Stimulated activated CD4-positive, alpha-beta T cell treated with anti-CD3 and anti-CD28 coated beads, Interleukin-1b, Interleukin-23, amount 100 ng/mL, for 48 hours (primary cell): Measurements from ENCODE around the gene RPUSD1.

Experiments used
- DNase-seq: peaks from one replicate; pipeline ENCODE4 v3.0.0-alpha.2; 2020

The RPUSD1 gene

DNA sequence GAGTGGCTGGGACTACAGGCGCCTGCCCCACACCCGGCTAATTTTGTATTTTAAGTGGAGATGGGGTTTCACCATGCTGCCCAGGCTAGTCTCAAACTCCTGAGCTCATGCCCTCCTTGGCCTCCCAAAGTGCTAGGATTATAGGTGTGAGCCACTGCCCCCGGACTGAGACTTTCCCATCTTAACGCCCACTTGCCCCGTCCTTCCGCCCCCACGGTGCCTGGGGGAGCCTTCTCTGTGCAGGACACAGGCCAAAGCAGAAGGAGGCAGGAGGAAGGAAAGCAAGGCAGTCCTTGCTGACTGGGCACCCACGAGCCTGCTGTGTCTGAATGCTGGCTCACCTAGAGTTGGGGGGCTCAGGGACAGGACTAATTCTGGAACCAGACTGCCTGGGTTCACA, 30.0 kb upstream of the RPUSD1 start:
- DNase-seq, result no peak

- DNase-seq, result no peak
Measured at GRCh38 chr16:817001-817906, 29.1 kb upstream of the RPUSD1 start.

GRCh38 chr16:815861-816260, 27.7 kb upstream of the RPUSD1 start:
- no peak for DNase-seq

DNA sequence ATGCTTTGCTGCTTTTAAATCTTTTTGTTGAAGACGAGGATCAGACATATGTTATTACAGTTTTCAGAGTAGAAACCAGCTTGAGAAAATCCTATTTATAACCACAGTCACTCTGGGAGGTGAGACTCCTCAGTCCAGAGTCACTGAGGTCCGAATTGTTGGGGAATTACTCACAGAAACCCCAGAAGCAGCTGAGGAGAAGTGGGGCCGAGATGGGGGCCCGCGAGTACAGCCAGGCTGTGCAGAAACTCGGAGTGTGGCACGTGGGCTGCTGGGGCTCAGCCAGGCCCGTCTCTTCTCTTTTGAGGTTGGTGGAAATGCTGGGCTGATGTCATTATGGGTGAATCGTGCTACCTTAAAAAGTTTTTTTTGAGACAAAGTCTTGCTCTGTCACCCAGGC, 26.8 kb upstream of the RPUSD1 start:
- no peak for DNase-seq

GRCh38 chr16:813916-814412, 25.8 kb upstream of the RPUSD1 start:
- no peak for DNase-seq

- DNase-seq, result peak; percentile 39
Measured at GRCh38 chr16:813204-813915, 25.2 kb upstream of the RPUSD1 start.

GRCh38 chr16:808085-808386, 19.9 kb upstream of the RPUSD1 start:
- no peak for DNase-seq

DNA sequence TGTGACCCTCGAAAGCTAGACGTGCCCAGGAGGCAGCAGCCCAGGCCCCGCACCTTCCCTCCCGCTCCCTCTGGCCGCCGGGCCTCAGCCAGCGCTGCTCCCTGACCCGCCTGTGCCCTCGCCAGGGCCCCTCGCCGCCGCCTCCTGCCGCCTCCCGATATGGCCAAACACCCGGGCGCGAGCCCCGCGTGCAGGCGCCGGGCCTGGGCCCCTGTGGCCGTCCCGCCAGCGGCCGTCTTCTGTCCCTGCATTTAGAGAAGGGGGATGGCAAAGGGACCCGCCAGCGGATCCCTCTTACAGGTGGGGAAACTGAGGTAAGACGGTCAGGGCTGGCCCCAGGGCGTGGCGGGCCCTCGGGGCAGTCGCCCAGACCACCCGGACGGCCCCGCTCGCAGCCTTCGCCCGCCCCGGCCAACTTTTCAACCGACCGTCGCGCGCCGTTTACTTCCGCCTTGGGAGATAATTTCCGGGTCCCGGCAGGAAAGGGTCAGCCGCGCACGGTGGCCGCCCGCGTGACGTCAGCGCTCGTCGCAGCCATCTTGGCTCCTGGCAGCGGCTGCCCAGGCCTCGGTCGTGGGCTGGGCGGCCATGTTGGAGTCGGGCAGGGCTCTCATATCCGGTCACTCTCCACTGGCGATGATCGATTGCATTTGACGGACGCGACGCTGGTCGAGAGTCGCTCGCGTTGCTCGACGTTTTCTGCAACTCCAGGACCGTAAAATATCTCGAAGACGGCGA, 19.3 kb upstream of the RPUSD1 start:
- DNase-seq, result peak; percentile 85

- DNase-seq, result no peak
Measured at GRCh38 chr16:805474-805873, 17.3 kb upstream of the RPUSD1 start.

- DNase-seq, result no peak
Measured at GRCh38 chr16:804193-805048, 16.2 kb upstream of the RPUSD1 start.

- DNase-seq, result no peak
Measured at GRCh38 chr16:803754-804080, 15.5 kb upstream of the RPUSD1 start.

DNA sequence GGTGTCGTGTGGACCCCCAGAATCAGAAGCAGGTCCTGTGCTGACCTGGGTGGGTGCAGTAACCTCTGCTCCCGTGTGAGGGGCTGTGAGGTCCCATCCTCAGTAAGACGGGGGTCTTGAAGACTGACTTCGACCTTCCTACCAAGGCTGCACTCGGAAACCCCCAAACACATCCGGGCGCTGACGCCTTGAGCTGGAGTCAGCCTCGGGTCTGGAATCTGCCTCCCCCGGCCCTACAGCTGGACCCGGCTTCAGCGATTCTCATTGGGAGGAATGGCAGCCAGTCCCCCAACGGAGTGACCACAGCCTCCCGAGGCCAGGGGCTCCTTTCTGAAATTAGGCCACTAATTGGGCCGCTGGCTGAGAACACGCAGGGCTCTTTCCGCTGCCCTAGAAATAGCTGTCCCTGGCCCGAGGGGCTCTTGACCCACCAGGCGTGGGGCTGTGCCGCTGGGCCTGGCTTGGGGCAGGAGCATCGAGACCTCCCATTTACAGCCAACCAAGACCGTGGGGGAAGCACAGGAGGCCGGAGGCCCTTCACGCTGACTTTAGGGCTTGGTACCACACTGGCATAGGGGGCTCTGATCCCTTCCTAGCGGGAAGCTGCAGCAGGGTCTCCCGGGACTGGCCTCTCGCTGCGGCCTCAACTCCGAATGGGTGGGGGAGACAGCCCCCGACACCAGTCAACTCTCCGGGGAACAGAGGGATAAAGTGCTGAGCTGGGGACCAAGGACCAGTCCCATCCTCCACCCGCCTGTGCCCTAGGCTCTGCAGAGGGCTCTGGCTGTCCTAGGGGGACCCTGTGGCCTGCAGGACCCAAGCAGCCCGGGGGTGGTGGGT, 15.0 kb upstream of the RPUSD1 start:
- DNase-seq, result no peak

DNA sequence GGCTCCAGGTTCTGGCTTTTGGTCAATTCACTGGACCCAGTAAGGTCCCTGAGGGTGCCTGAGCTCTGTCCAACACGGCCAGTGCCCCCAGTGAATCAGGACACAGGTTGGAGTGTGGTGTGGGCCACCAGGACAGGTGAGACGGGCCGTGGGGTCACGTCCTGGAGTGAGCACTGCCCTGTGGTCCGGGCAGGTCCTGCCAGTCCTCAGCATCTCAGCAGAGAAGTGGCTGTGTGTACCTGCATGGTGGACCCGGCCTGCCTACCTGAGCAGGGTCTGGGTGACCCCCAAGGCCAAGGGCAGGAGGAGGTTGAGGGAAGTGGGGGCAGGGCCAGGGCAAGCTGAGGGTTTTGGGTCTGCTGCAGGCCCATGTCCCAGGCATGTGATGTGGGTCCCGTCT, 14.3 kb upstream of the RPUSD1 start:
- no peak for DNase-seq

DNA sequence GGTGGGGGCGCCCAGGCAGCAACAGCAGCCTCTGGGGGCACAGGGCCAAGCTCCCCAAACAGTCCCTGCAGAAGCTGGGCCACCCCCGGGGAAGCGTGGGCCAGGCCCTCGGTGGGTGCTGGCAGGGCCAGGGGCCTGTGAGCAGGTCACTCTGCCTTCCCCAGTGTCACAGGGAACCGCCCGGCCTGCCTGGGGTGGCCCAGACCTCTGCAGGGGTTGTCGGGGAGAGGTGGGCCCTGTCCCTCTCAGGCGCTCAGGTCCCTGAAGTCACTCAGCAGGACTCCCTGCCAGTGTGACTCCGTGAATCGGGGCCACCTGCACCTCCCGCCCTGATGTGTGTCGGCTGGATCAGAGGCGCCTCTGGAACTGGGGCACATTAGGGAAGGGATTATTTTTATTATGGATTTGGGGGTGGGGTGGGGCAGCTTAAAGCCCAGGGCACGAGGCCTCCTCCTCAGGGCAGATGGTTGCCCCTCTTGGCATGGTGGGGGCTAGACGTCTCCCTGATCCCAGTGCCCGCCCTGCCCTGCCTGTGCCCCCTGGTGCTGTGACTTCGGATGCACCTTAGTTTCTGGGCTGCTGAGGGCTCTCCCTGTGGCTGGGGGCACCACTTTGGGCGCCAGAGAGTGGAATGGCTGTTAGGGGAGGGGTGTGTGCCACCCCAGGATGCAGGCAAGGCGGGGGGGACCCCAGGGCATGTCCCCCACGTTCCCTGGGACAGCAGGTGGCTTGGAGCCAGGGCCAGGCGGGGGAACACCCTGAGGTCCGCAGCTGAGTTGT, 13.6 kb upstream of the RPUSD1 start:
- no peak for DNase-seq

DNA sequence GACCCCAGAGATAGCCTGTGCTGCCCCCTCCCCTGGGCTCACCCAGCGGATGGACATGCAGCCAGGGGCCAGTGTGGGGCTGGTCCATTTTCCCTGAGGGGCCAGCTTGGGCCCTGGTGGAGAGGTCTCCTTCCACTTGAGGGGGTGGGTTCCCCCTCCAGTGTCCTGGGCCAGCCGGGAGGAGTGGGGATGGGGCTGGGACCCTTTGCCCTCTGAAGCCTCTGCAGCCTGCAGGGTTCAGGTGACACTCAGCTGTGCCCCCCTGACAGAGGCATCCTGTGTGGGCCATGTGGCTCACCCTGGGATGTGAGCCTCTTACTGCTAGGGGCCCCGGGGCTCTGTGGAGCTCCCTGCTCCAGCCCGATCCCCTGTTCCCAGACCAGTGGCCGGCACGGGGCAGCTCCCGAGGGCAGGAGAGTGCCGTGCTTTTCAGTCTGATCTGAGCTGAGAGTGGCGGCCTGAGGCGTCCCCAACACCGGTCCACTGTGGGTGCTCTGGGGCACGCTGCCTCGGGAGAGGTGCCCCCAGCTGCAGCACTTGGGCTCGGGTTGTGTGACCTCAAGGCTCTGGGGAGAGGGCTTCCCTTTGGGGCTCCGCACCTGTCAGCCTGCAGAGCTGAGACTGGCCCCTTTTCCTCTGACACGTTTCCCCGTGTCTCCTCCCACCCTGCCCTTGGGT, 12.8 kb upstream of the RPUSD1 start:
- no peak for DNase-seq

DNA sequence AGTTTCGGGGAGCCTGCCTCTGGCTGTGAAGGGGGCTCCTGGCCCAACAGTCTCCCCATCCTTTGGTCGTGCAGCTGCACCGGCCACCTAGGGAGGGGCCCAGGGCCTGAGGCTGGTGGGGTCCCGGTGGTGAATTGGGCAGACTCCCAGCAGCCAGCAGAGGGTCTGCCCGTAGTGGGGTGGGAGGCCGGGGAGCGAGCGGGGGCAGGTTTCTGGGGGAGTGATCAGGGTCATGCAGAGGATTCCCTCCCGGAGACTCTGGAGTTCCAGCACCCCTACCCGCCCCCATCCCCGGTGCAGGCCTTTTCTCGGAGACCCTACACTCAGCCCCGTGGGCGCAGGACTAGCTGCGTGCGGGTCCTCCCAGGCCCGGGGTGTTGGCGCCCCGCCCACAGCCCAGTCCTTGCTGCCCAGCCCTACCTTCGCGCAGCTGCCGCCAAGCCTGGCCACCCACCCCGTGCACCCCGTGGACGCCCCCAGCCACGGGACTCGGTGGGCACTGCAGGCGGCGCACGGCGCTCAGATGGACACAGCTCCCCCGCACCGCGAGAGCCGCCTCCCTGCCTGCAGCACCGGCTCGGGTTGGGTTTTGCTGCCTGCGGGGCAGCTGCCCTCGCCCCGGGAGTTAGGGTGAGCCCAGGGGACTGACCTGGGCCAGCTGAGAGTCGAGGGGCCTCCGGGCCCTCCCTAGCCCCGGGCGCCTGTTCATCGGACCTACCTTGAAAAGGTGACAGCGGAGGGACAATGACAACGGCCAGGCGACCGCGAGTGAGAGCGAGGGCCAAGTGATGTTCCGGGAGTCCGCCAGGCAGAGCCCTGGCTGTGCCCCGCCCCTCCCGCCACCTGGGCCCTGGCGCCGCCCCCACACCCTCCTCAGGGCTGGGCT, 12.0 kb upstream of the RPUSD1 start, which contains the start of gene GNG13:
Gene GNG13, minus strand, starts transcription at position 787 of the 886 bp plus-strand sequence. CDS start 1,657 bp downstream, outside the sequence.
- no peak for DNase-seq

GRCh38 chr16:799111-799947, 11.1 kb upstream of the RPUSD1 start:
- no peak for DNase-seq

GRCh38 chr16:798666-799065, 10.5 kb upstream of the RPUSD1 start:
- no peak for DNase-seq
